COLO668 (cell line): ENCODE measurements around the gene OTOP2.

Experiments
- DNase-seq: peaks from one replicate; lab custom pipeline; 2025; ENCODE audit not compliant: unreplicated experiment; lab: John Stamatoyannopoulos, UW

Gene OTOP2

DNA sequence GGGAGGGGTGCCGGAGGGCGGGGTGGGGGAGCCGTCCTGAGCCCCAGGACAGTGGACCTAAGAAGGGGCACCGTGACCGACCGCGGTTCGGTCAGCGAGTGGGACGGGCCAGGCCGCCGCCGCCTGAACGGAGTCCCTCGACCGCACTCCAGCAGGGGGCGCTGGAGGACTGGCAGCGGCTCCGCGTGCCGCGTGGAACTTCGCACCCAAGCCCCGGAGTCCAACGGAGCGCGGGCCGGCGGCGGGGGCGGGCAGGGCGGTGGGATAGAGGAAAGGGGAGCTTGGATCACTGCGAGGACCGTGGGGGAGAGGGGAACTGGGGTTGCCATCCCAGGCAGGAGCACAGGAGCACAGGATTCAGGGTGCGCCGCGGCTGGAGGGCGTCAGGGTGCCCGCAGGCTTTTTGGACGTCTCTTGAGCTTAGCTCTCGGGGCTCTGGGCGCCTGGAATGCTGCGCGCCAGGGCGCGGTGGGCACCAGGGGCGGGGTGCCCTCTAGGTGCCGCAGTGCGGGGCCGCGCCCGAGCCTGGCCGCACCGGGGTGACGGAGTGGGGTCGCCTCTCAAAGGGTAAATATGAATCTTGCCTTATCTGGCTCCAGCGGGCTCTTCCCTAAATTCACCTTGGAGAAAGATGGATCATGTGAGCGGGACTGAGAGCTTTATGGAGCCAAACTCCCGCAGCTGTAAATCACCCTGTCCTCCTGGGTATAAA, 379 bp upstream of the OTOP2 start:
- DNase-seq, result peak; percentile 57

DNA sequence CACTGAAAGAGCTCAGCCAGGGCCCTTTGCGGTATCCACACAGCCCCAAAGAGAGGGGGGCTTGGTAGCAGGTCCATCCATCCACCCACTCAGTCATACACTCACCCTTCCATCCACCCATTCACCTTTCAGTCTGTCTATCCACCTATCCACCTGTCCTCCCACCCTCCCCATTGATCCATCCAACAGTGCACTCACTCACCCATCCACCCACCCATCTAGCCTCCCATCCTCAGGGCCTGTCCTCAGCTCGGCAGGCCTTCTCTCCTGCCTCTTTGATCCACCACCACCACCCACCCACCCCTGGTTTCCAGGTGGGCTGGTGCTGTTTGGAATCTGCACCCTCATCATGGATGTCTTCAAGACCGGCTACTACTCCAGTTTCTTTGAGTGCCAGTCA, 1.2 kb downstream of the OTOP2 start:
- no peak for DNase-seq

DNA sequence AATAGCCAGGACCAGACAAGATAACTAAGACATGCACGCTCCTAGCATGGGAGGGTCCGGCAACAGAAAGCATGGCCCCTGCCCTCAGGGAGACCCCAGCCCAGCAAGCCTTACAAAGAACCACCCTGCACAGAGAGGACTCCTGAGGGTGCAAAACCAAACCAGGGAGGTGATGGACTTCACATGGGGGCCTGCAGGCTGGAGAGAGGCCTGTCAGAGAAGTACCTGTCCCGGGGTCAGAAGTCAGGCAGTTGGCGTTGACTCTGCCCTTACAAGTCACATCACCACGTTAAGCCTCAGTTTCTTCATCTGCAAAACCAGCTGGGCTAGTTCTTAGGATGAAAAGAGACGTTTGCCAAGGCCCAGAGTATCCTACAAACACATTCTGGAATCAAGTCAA, 4.7 kb downstream of the OTOP2 start:
- DNase-seq, result no peak

DNA sequence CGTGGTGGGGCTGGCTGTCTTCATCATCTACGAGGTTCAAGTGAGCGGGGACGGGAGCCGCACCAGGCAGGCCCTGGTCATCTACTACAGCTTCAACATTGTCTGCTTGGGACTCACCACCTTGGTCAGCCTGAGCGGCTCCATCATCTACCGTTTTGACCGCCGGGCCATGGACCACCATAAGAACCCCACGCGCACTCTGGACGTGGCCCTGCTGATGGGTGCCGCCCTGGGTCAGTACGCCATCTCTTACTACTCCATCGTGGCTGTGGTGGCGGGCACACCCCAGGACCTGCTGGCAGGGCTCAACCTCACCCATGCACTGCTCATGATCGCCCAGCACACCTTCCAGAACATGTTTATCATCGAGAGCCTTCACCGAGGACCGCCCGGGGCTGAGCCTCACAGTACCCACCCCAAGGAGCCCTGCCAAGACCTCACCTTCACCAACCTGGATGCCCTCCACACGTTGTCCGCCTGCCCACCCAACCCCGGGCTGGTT, 6.5 kb downstream of the OTOP2 start:
- DNase-seq, result no peak

DNA sequence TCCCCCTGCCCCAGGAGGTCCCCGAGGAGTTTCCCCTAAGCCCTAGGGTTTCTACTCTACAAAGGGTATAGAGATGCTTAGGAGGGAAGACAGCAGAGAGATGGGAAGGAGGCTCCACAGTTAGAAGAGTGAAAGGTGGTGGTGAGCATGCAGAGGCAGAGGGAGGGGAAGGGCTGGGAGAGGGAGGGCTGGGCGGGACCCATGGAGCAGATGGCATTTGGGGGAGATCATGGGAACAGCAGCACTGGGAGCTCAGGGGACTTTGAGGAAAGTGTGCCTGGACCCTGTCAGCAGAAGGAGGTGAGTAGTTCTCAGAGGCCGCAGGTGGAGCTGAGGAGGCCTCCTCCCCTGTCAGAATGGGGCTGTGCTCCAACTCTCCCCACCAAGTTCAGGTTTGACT, 11.0 kb downstream of the OTOP2 start:
- no peak for DNase-seq

DNA sequence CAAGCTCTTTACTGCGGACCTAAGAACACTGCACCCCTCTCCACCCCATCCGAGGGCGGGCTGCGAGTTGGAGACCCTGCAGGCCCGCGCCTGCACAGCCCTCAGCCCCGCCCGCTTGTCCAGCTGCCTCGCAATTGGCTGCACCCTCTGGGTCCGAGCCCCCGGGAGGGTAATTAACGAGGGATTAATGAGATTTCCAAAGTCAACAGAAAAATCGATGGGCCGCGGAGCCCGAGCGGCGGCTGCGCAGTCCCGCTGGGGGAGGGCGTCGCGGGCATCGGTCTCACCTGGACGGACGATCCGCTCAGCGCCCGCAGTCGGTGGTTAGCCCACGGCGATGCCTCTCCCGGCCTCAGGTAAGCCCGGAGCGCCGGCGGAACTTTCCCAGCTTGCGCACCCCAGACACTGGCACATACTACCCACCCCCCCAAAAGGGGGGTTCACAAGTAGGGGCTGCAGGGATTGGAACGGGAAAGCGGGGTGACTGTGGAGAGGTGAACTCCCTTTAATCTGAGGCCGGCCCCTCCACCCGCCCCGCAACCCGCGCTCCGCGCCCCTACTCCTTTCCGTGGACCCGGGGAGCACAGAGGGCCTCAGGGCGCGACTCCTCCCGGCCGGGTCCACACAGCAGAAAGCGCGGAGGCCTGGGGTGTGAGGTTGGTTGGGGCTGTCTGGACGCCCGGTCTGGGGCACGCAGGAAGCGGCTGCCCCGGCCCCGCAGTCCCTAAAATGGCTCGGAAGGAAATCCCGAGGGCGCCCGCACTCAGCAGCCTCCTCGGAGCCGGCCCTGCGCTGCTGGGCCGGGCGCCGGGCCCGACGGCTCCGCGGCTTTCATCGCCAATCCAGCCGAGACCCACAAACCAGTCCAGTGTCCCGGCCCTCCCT, 11.8 kb downstream of the OTOP2 start, which contains the start of gene OTOP3:
TSS of gene OTOP3 (plus strand) at position 314 of the 885 bp plus-strand sequence. CDS start at position 338, 24 bp downstream.
- DNase-seq, result peak; percentile 49

DNA sequence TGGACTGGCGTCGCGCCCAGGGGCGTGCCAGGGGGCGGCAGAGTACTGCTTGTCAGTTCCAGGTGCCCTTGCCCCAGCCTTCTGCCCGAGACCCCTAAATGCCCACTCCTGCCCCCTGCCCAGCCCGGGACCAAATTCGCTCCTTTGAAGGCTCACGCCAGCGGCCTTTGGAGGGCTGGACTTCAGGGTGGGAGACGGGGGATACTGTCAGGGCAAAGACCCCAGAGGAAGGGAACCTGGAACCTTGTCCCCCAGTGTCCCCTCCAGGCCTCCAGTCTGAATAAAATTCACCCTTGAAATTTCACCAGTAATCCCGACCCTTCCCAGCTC, 12.4 kb downstream of the OTOP2 start:
- DNase-seq, result no peak

DNA sequence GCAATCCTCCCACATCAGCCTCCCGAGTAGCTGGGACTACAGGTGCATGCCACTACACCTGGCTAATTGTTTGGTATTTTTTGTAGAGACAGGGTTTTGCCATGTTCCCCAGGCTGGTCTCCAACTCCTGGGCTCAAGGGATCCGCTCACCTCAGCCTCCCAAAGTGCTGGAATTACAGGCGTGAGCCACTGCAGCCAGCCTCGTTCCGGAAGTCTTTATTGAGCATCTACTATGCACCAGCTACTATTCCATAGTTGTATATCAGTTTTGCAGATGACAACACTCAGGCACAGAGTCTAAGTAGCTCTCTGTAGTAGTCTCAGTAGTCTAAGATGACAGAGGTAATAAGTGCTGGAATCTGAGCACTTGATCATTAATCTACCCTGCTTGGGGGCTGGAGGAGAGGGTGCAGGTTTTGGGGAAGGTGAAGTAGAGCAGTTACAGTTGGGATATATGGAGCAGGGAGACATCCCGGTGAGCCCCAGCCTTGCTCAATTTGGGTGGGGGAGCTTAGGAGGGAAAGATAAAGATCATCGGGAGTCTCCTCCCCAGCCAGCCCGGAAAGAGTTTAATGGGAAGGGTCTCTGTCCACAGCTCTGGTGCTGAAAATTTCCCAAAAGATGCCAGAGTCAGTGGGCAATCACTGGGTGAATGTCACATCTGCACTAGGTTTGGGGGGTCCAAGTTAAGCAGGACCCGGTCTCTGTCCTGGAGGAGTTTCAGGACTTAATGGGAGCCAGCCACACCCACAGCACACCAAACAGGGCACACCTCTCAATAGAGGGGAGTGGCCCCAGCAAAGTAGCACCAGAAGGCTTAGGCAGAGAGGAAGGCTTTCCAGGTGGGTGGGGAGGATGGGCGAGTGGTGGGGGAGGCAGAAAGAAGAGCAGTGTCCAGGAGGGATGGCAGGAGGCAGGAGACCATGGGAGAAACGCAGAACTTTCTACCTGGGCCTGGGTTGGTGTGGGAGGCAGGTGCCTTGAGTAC, 13.3 kb downstream of the OTOP2 start:
- DNase-seq, result no peak

DNA sequence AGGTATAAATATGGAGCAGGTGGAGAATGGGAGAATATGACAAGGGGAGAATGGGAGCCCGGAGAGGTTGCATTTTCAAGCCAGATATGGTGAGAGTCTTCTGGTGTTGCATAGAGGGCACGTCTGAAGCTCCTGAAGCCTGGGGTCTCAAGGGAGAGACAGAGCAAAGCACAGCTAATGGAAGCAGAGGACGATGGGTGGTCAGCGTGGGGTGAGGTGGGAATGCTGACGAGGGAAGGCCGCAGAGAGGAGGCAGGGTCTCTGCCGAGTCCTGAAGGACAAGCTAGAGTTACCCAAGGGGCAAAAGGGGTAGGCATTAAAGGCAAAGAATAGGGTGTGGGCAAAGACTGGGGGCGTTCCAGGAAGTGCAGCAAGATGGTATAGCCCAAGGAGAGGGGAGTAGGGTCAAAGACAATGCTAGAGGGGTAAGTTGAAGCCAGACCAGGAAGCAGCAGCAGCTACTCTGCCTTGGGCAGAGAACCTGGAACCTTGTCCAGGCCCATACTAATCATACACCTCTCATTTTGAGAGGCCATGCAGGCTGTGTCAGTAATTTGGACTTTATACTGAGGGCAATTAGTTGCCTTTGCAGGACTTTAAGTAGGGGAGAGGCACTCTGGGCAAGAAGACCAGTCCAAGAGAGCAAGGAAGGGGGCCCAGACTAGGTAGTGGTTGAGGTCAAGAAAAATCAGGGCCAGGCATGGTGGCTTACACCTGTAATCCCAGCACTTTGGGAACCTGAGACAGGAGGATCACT, 14.3 kb downstream of the OTOP2 start:
- no peak for DNase-seq

DNA sequence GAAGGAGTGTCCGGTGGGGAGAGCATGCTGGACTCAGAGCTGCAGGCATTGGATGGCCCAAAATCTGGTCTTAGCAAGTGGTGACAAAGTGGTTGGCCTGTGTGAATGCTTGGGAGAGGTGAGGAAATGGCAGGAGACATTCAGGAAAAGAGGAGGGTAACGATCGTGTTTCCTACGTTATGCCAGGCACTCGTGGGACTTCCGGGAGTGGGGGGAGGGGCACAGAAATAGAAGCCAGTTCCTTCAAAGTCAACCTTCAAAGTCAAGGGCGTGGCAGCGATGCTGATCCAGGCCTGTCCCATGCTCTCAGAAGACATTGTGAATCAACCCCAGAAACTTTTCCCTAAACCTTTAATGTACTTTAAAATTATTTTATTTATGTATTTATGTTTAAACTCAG, 15.5 kb downstream of the OTOP2 start:
- no peak for DNase-seq

DNA sequence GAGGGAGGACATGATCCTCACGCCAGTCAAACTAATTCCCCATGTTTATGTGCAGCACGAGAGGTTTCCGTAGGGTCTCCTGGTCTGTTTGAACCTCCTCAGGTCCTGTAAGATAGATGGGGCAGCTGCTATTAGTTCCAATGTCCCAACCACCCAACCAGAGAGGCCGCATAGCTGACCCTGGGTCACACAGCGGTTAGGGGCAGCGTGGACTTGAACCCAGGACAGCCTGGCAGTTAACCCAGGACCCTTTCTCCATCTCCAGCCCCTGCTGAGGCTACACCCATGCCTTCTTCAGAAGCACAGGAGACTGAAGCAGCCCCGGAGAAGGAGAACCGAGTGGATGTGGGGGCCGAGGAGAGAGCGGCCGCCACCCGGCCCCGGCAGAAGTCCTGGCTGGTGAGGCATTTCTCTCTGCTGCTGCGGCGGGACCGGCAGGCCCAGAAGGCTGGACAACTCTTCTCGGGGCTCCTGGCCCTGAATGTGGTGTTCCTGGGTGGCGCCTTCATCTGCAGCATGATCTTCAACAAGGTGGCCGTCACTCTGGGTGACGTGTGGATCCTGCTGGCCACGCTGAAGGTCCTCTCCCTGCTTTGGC, 17.2 kb downstream of the OTOP2 start:
- DNase-seq, result no peak

DNA sequence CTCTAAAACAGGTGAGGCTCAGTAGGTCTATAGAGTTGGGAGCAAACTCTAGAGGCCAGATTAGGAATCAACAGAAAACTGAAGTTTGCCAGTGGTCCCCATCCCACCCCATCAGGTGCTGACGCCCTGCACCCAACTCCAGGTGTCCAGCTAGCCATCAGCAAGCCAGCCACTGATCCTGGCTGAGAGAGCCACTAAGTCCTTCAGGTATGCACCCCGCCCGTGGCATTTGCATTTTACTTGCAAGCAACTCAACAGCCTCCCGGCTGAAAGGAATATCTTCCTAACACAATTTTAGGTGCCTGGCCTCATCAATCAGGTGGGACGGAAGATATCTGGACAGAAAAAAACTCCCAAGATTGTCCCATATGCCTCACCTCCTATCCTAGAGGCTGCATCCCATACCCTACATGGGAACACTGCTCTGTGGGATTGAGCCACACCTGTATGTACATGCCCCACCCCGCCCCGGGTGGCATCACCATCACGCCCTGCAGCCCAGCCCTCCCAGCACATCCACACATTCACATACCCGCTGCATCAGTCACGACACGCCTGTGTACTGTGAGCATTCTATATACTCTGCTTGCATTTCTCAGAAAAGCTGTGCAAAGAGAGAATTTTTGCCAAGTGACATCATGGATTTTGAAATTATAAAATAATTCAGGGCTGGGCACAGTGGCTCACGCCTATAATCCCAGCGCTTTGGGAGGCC, 19.9 kb downstream of the OTOP2 start:
- DNase-seq, result no peak

DNA sequence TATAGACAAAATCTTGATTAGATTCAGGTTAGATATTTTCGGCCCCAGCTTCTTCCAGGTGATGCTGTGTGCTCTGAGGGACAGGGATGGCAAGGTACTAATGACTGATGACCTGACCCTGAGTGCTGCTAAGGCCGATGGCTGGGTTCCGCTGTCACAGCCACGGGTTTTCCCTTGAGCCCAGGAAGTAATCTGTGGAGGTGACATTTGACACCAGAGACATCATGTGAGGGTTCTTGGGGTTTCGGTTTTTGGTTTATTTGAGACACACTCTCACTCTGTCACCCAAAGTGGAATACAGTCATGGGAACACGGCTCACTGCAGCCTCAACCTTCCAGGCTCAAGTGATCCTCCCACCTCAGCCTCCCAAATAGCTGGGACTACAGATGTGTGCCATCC, 21.5 kb downstream of the OTOP2 start:
- no peak for DNase-seq

DNA sequence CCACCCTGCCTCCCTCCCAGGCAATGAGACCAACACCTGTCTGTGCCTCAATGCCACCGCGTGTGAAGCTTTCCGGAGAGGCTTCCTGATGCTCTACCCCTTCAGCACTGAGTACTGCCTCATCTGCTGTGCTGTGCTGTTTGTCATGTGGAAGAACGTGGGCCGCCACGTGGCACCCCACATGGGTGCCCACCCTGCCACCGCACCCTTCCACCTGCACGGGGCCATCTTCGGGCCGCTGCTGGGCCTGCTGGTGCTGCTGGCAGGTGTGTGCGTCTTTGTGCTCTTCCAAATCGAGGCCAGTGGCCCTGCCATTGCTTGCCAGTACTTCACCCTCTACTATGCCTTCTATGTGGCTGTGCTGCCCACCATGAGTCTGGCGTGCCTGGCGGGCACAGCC, 22.6 kb downstream of the OTOP2 start:
- no peak for DNase-seq

DNA sequence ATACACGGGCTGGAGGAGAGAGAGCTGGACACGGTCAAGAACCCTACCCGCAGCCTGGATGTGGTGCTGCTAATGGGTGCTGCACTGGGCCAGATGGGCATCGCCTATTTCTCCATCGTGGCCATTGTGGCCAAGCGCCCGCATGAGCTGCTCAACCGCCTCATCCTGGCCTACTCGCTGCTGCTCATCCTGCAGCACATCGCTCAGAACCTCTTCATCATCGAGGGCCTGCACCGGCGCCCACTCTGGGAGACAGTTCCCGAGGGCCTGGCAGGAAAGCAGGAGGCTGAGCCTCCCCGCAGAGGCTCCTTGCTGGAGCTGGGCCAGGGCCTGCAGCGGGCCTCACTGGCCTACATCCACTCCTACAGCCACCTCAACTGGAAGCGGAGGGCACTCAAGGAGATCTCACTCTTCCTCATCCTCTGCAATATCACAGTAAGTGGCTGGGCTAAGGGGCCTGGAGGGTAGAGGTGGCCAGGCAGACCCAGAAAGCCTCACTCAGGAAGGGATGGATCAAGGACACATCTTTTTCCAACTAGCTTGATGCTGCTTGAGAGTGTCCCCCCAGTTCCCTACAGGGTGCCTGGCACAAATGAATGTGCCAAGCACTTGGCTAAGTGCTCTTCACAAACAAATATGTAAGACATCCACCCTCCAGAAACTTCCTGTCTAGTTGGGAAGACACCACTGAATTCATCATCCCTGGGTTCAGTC, 23.1 kb downstream of the OTOP2 start:
- no peak for DNase-seq

DNA sequence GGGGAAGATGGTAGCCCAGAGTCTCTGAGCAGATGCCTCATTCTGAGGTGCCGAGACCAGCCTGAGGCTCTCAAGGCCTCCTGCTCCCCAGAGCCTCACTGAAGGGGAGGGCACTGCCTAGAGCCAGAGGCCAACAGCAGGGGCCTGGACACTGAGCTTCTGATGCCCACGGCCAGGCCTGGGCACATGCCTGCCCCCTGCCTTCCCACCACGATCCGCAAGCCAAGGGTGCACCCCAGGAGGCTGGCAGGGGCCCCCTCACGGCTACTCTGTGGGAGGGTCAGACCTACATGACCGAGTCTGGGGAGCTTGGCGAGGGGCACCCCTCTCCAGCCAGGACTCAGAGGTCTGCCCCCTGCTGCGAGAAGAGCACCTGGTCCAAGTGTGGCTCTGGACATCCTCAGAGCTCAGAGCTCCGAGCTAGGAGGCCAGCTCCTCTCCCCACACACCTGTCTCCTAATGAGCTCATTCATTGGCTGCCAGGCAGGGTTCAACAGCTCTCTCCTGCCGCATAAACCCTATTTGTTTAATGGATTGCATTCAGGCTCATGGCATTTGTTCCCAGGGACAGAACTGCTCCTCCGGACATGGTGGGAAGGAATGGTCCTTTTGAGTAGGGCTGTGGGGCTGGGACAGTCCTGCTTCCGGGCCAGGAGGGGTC, 25.5 kb downstream of the OTOP2 start:
- DNase-seq, result peak; percentile 58

DNA sequence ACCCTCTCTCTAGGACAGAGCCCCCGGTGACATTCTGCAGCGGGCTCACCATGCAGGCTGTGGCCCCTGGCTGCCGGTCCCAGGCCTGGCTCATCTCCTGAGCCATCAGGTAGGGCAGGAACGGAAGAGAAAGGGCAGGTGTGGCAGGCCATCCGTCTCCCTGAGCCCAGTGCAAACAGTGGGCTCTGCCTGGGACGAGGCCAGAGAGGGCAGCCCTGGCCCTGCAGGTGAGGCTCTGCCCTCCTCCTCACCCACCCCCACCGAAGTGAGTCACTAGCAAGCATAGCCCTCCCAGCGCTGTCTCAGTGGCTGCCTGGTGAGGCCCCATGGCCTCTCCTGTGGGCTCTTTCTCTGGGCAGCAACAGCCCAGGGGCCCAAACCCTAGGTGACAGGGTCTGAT, 26.1 kb downstream of the OTOP2 start:
- peak; percentile 80 for DNase-seq

DNA sequence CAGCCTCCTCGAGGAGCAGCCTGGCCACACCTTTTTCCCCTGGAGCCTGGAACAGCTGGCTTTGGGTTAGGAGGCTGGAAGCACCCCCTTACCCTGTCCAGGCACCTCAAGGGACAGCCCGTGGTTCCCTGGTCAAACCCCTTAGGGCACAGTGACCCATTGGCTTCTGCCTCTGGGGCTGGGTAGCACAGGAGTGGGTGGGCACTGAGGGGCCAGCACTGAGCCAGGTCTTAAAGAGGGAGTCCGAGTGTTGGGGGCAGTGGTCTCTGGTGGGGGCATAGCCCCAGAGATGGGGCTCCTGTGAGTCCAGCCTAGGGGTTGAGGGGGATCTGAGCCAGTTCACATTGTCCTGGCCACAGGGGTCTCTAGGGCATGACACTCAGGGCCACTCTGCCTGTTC, 27.0 kb downstream of the OTOP2 start:
- peak; percentile 2 for DNase-seq
